Fibroblast of lung (primary cell): ENCODE data around the gene NRXN2.

Experiments
- CTCF ChIP-seq, 2 donors: IDR thresholded peaks in 1 of 2; conservative IDR thresholded peaks in 1 of 2; 1 replicate in 1 of 2; 2 replicates in 1 of 2; pipeline ENCODE4 v1.5.1; 2011 to 2012; ENCODE audit warnings: low read length in 2 of 2, control low read depth in 1 of 2, inconsistent platforms in 1 of 2, low read depth in 1 of 2, mild to moderate bottlenecking in 1 of 2
- EZH2 ChIP-seq: IDR thresholded peaks from 2 replicates; pipeline ENCODE4 v1.5.1; 2012; ENCODE audit warnings: low read length, control low read depth, mild to moderate bottlenecking; ENCODE audit errors: missing control alignments

GRCh38 chr11:64715756-64716472 lies 7.1 kb downstream of the NRXN2 start:
- TF ChIP-seq CTCF (conservative IDR thresholded peaks at IDR 0.05 in 1 of 2, IDR thresholded peaks at IDR 0.05 in 1 of 2; ENCODE audit: low read depth in 1 of 2, low read length in 2 of 2), result no peak
- no peak for TF ChIP-seq EZH2
